Stimulated activated CD8-positive, alpha-beta memory T cell treated with anti-CD3 and anti-CD28 coated beads, Interleukin-4, amount 100 ng/mL, for 1 hour (primary cell): ENCODE results near the gene TACC2.
"Not testable (repeated sequence)": the region's sequence is repeated elsewhere in the genome, so short reads cannot be mapped to it uniquely, and the experiment has no call there.

ENCODE experiments used
- DNase-seq, 2 donors: peaks; one replicate each; pipeline ENCODE4 v3.0.0-alpha.2; 2020; ENCODE audit warnings: low read depth in 2 of 2, low spot score in 1 of 2

Gene TACC2

GRCh38 chr10:122091722-122092121 lies 102.8 kb downstream of the TACC2 start:
- DNase-seq = no peak

DNA sequence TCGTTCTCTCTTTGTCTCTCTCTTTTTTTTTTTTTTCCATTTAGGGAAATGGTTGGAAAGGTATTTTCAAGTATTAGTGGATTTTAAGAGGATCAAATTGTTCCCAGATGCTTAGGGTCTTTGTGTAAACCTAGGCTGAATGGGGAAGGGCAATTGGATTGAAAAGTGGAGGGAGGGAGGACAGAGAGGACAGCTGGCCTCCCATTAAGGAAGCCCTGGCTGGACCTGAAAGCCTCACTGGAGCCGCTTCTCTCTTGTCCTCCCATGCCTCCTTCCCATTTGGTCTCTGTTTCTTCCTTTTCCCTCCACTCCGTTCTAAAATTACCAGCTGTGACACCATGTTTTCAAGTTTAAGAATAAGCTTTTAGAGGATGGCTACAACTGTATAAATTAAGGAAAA lies 104.1 kb downstream of the TACC2 start:
- no peak for DNase-seq

DNA sequence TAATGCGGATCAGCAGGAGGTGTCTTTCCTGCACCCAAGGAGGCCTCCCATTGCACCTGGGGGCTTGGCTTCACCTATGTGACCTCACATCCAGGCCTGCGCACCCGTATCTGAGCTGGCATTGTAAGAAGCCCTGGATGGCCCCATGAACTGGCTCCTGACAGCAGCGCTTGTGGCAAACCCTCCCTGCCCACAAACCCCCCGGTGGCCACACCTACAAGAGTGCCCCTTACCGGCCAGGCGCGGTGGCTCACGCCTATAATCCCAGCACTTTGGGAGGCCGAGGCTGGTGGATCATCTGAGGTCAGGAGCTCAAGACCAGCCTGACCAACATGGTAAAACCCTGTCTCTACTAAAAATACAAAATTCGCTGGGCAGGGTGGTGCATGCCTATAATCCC lies 107.2 kb downstream of the TACC2 start:
- not testable (repeated sequence) for DNase-seq

DNA sequence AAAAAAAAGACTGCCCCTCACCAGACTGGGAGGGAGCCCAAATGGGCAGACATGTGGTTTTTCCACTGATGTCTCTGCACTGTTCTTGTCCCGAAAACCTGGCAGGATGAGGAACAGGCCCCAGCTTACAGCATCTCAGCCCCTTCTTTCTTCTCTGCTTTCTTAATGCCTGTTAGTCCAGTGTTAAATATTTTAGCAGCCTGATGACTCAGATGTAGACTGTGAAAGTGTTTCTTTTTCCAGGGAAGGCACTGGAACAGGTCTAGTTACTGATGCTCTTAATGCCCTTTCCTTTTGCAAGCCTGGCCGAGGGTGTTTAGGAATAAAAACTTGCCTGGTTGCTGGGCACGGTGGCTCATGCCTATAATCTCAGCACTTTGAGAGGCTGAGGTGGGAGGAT lies 107.7 kb downstream of the TACC2 start:
- no peak for DNase-seq

DNA sequence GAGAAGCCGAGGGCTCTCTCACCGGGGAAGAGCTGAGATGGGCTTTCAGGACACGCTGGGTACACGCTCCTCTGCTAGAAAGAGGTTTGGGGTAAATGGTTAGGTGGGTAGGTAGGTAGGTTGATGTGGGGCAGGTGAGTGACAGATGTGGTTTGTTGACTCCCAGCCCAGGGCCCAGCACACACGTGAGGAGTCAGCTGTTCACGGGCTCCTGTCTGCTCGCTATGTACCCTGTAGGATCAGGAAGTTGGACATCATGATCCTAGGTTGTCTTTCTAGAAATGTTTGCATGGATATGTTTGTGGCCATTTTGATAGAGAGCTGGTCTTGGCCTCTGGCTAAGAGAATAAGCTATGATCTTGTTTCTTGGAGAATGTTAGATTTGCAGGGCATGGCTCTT lies 109.0 kb downstream of the TACC2 start:
- no peak for DNase-seq

- DNase-seq = no peak
Observed at GRCh38 chr10:122098924-122099323, 110.0 kb downstream of the TACC2 start.

- DNase-seq = no peak
Observed at GRCh38 chr10:122099562-122099961, 110.6 kb downstream of the TACC2 start.

DNA sequence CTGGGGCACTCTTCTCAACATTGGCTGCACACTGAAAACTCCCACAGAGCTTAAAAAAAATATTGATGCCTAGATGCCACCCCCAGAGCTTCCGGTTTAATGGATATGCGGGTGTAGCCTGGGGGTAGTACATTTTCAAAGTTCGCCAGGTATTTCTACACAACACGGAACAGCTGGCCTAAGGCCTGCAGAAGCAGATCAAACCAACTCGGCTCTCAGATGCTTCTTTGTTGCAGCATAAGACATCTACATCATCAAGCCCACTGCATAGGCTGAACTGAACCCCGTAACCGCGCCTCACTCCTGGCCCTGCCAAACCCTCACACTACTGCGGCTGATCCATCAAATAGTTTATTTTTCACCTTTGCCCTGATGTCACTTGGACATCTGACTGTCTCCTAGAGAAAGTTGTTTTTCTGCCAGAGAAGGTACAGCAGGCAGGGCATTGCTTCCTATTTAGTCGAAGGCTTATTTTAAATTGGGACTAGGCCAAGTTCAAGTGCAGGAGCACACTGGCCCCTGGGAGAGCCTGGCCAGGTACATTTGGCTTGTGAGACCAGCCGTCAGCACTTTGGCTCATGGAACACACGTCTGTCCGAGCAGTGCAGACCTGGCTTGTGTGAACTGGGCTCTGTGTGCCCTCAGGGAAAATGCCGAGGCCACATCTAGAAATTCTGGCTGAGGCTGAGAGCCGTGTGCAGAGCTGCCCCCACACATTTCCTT lies 113.3 kb downstream of the TACC2 start:
- DNase-seq = no peak

- no peak for DNase-seq
Observed at GRCh38 chr10:122102869-122103525, 114.0 kb downstream of the TACC2 start.

GRCh38 chr10:122103592-122103991 lies 114.6 kb downstream of the TACC2 start:
- DNase-seq = no peak

DNA sequence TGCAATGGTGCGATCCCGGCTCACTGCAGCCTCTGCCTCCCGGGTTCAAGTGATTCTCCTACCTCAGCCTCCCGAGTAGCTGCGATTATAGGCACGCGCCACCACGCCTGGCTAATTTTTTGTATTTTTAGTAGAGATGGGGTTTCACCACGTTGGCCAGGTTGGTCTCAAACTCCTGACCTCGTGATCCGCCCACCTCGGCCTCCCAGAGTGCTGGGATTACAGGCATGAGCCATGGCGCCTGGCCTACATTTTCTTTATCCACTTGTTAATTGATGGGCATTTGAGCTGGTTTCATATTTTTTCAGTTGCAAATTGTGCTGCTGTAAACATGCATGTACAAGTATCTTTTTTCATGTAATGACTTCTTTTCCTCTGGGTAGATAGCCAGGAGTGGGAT lies 119.8 kb downstream of the TACC2 start:
- DNase-seq = not testable (repeated sequence)

DNA sequence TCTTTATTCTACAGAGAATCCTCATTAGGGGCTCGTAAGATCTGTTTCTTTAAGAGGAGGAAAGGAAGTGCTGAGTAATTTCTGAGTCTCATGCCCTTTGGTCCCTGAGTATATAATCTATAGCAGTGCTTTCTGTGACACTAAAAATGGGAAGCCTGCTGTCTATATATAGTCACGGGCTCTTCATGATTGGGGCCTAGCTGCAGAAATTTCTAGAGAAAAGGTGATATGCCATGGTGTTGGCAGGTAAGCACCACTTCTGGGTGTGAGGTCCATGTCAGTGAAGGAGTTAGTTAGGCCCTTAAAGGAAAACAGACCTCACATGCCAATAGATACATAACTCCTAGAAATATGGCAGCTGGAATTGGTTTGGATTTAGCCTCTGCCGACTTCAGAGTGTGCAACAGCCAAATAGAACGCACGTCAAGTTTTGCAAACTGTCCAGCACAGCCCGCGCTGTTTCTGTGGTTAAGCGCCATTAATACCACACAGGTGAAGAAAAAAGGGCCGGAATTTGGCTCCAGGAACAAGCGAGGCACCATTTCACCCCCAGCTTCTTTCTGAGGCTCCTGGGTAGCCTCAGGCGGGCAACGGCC lies 123.2 kb downstream of the TACC2 start:
- no peak for DNase-seq

DNA sequence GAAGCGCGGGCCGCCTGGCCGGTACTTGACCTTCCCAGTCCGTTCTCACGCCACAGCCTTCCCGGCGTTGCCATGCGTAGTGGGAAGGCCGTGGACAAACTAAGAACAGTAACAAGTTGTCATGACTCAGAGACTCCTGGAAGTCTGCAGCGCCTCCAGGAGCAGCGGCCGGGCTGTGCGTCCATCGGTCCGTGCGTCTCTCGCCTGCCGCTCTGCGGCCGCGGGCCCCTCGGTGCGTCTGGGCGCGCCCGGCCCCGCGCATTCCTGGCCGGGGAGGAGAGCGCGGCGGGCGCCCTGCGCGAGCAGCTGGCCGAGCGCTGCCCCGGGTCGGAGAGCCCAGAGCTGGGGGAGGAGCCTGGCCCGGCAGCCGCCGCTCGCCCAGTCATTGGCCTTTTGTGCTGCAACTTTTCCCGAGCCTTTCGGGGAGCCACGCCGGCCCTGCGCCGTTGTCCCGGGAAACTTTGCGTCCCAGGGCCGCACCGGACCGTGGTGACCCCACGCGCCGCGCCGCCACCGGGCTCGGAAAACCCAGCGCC lies 123.7 kb downstream of the TACC2 start:
- no peak for DNase-seq

- no peak for DNase-seq
Observed at GRCh38 chr10:122113161-122113944, 124.4 kb downstream of the TACC2 start.

- no peak for DNase-seq
Observed at GRCh38 chr10:122113945-122114747, 125.2 kb downstream of the TACC2 start.

DNA sequence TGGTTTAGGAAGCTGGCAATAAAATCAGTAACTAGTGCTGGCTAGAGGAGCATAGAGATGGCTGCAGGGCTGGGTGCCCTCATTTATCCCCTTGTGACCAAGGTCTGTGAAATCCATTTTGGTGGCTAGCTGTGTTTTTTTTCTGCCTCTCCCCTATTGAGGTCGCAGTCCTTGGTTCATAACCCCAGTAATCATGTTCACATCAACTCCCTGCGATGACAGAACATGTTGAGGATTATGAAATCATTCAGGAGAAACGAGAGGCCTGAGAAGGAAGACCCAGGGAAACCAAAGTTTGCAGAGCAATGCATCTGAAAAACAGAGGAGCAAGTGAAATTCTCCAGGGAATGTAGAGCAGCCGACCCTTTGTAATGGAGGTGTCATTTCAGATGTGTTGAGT lies 126.9 kb downstream of the TACC2 start:
- DNase-seq = no peak

DNA sequence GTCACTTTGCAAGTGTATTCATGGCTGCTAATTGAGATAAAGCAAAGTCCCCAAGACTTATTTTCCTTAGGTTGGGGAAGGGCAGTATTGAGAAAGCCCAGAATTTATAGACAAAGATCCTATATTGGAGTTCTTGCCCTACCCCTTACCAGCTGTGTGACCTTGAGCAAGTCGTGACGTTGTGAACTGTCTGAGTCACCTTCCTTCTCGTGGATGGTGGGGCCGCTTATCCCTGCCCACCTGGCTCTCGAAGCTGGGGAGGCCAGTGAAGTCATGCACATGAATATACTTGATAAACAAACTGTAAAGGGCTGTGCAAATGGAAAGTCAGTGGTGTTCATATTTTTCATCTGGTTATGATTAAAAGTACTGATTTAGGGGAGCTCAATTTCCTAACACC lies 127.4 kb downstream of the TACC2 start:
- no peak for DNase-seq

GRCh38 chr10:122117475-122117874 lies 128.5 kb downstream of the TACC2 start:
- no peak for DNase-seq

- DNase-seq = no peak
Observed at GRCh38 chr10:122120008-122120744, 131.2 kb downstream of the TACC2 start.

DNA sequence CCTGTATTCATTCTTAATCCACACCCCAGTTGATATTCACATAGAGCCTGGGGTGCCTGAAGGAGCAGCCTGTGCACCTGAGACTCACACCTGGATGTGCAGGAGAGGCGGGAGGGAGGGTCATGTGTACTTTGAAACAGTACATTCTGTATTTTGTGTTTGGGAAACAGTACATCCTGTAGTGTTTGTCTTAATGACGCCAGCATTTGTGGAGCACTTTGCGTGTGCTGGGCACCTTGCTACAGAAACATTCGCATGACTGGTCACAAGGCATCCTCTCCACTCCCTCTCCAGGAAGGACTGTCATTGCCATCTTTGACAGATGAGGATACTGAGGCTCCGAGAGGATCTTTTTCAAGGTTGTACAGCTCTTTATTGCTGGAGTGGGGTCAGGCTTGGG lies 132.1 kb downstream of the TACC2 start:
- DNase-seq = no peak
